ENCODE results near the gene ABI3BP. TPM values are rescaled to one million over a fixed set of nuclear protein-coding genes. Genes with fewer than 3 reads are reported as not detected.
A peak's percentile ranks its signal among the peaks of the same experiment; 100 is the strongest.

ABI3BP gene
- total RNA-seq, 2 experiments from 2014 or later: not detected

GRCh38 chr3:100893590-100893989 is 99.6 kb downstream of the ABI3BP start:
- Mint-ChIP-seq H3K27me3 (peaks cover 8% of the 10 kb centered on the region), H3K4me3 (no peak overlapping the region), H3K36me3 (ENCODE audit: low read depth) (no peaks in the 10 kb centered on the region), H3K9me3 (no peaks in the 10 kb centered on the region), H3K4me1 (ENCODE audit: low read depth) (peaks cover 2% of the 10 kb centered on the region), H3K27ac (no peak overlapping the region)
- POLR2A ChIA-PET: no interaction called here
- no peak for ATAC-seq
- CTCF ChIA-PET: no interaction called here
- DNase-seq: no peak
- intact Hi-C loops (cut with micrococcal nuclease): no loop called here
- TF ChIP-seq, protein P1, sequence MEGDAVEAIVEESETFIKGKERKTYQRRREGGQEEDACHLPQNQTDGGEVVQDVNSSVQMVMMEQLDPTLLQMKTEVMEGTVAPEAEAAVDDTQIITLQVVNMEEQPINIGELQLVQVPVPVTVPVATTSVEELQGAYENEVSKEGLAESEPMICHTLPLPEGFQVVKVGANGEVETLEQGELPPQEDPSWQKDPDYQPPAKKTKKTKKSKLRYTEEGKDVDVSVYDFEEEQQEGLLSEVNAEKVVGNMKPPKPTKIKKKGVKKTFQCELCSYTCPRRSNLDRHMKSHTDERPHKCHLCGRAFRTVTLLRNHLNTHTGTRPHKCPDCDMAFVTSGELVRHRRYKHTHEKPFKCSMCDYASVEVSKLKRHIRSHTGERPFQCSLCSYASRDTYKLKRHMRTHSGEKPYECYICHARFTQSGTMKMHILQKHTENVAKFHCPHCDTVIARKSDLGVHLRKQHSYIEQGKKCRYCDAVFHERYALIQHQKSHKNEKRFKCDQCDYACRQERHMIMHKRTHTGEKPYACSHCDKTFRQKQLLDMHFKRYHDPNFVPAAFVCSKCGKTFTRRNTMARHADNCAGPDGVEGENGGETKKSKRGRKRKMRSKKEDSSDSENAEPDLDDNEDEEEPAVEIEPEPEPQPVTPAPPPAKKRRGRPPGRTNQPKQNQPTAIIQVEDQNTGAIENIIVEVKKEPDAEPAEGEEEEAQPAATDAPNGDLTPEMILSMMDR (IDR thresholded peaks at IDR 0.05): no peak

- Mint-ChIP-seq H3K27me3 (peaks cover 10% of the 10 kb centered on the region), H3K4me3 (no peak overlapping the region), H3K27ac (no peak overlapping the region), H3K4me1 (ENCODE audit: low read depth) (no peaks in the 10 kb centered on the region), H3K36me3 (ENCODE audit: low read depth) (no peaks in the 10 kb centered on the region), H3K9me3 (no peaks in the 10 kb centered on the region)
- intact Hi-C loops (cut with micrococcal nuclease): no loop called here
- TF ChIP-seq, protein P1 (IDR thresholded peaks at IDR 0.05): no peak
- POLR2A ChIA-PET: no interaction called here
- DNase-seq (no peak), ATAC-seq (no peak)
- CTCF ChIA-PET: no interaction called here
Measured at GRCh38 chr3:100893108-100893507, 100.1 kb downstream of the ABI3BP start.

GRCh38 chr3:100891827-100892226 is 101.4 kb downstream of the ABI3BP start:
- H3K4me3 Mint-ChIP-seq: no peak overlapping the region
- no peaks in the 10 kb centered on the region for H3K9me3 Mint-ChIP-seq
- POLR2A ChIA-PET: interaction anchor here (0.6 kb wide), 1 partner anchor 70 kb away, joined by 3 read pairs; no protein-coding TSS in a partner anchor
- DNase-seq: no peak
- no peak overlapping the region for H3K27ac Mint-ChIP-seq
- intact Hi-C loops (cut with micrococcal nuclease): no loop called here
- peaks cover 10% of the 10 kb centered on the region for H3K27me3 Mint-ChIP-seq
- ATAC-seq: no peak
- CTCF ChIA-PET: no interaction called here
- H3K4me1 Mint-ChIP-seq (ENCODE audit: low read depth): no peaks in the 10 kb centered on the region
- TF ChIP-seq, protein P1 (IDR thresholded peaks at IDR 0.05): no peak
- no peaks in the 10 kb centered on the region for H3K36me3 Mint-ChIP-seq (ENCODE audit: low read depth)

- no peaks in the 10 kb centered on the region for H3K9me3 Mint-ChIP-seq
- H3K27ac Mint-ChIP-seq: no peak overlapping the region
- H3K4me1 Mint-ChIP-seq (ENCODE audit: low read depth): no peaks in the 10 kb centered on the region
- H3K36me3 Mint-ChIP-seq (ENCODE audit: low read depth): no peaks in the 10 kb centered on the region
- POLR2A ChIA-PET: no interaction called here
- intact Hi-C loops (cut with micrococcal nuclease): no loop called here
- TF ChIP-seq, protein P1 (IDR thresholded peaks at IDR 0.05): no peak
- peaks cover 10% of the 10 kb centered on the region for H3K27me3 Mint-ChIP-seq
- no peak overlapping the region for H3K4me3 Mint-ChIP-seq
- ATAC-seq (peak; percentile 30), DNase-seq (no peak)
- CTCF ChIA-PET: no interaction called here
Measured at GRCh38 chr3:100891033-100891432, 102.2 kb downstream of the ABI3BP start.

DNA sequence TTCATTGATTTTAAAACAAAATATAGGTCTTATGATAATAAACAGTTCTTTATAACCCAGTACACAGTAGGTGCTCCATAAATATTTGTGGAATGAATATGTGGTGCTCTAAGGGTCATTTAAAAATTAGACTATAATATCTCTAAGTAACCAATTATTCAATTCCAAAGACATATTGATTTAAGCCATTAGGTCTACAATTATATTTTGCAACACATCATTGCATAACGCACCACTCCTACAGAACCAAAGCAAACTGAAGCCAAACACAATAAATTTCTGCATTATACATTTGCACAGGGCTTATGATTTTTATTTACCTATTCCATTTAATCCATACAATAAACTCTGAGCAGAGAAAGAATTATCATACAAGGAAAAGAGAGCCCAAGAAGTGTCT is 104.3 kb downstream of the ABI3BP start:
- DNase-seq (no peak), ATAC-seq (no peak)
- no peaks in the 10 kb centered on the region for H3K36me3 Mint-ChIP-seq (ENCODE audit: low read depth)
- ChIA-PET CTCF (no interaction called here), POLR2A (no interaction called here)
- H3K4me1 Mint-ChIP-seq (ENCODE audit: low read depth): no peaks in the 10 kb centered on the region
- no peaks in the 10 kb centered on the region for H3K9me3 Mint-ChIP-seq
- peaks cover 10% of the 10 kb centered on the region for H3K27me3 Mint-ChIP-seq
- no peak overlapping the region for H3K27ac Mint-ChIP-seq
- H3K4me3 Mint-ChIP-seq: no peak overlapping the region
- intact Hi-C loops (cut with micrococcal nuclease): no loop called here
- TF ChIP-seq, protein P1 (IDR thresholded peaks at IDR 0.05): no peak
